Endodermal cell (in vitro differentiated cells): ENCODE measurements around the gene STYXL2. TPM values are rescaled to one million over a fixed set of nuclear protein-coding genes. Genes with fewer than 3 reads are reported as not detected.

Experiments used
- DNase-seq: peaks from one replicate; pipeline ENCODE4 v3.0.0-alpha.2; 2017
- H3K27ac ChIP-seq: 2 replicates; pipeline ENCODE4 v1.5.1; 2013; ENCODE audit warnings: mild to moderate bottlenecking, low read depth, low read length, moderate library complexity
- H3K27me3 ChIP-seq: 2 replicates; pipeline ENCODE4 v1.6.1; 2013; ENCODE audit warnings: mild to moderate bottlenecking, low read length, moderate library complexity; ENCODE audit not compliant: insufficient read depth, control insufficient read depth, poor library complexity, severe bottlenecking
- H3K36me3 ChIP-seq: 2 replicates; pipeline ENCODE4 v1.7.0; 2013; ENCODE audit warnings: mild to moderate bottlenecking, low read length, moderate library complexity; ENCODE audit not compliant: control insufficient read depth, insufficient read depth
- H3K4me1 ChIP-seq: one replicate; pipeline ENCODE4 v1.7.0; 2013; ENCODE audit warnings: low read length; ENCODE audit not compliant: control insufficient read depth, insufficient read depth
- H3K4me3 ChIP-seq: 2 replicates; pipeline ENCODE4 v1.5.1; 2013; ENCODE audit warnings: mild to moderate bottlenecking, low read length, moderate library complexity
- H3K9ac ChIP-seq: 2 replicates; pipeline ENCODE4 v1.6.1; 2013; ENCODE audit warnings: mild to moderate bottlenecking, low read length, moderate library complexity; ENCODE audit not compliant: poor library complexity, severe bottlenecking; ENCODE audit errors: extremely low read depth
- H3K9me3 ChIP-seq: 2 replicates; pipeline ENCODE4 v1.6.1; 2013; ENCODE audit warnings: mild to moderate bottlenecking, low read length, moderate library complexity; ENCODE audit not compliant: control insufficient read depth
- H3K27ac Mint-ChIP-seq: 2 replicates; pipeline ENCODE4 v1.8.0; 2020; ENCODE audit warnings: mixed read lengths
- H3K27me3 Mint-ChIP-seq: 2 replicates; pipeline ENCODE4 v1.8.0; 2021; ENCODE audit warnings: mild to moderate bottlenecking, mixed read lengths; ENCODE audit not compliant: insufficient read depth
- H3K36me3 Mint-ChIP-seq: 2 replicates; pipeline ENCODE4 v1.8.0; 2020; ENCODE audit warnings: low read depth, mixed read lengths
- H3K4me1 Mint-ChIP-seq: 2 replicates; pipeline ENCODE4 v1.8.0; 2020; ENCODE audit warnings: mixed read lengths
- H3K4me3 Mint-ChIP-seq: 2 replicates; pipeline ENCODE4 v1.8.0; 2020; ENCODE audit warnings: mild to moderate bottlenecking, moderate library complexity, mixed read lengths
- H3K9me3 Mint-ChIP-seq: 2 replicates; pipeline ENCODE4 v1.8.0; 2020; ENCODE audit warnings: mild to moderate bottlenecking, mixed read lengths
- CTCF ChIP-seq: fragments of 200-600 bp; sonication (generic); conservative IDR thresholded peaks from 2 replicates; pipeline ENCODE4 v1.5.0; 2021; ENCODE audit warnings: antibody characterized with exemption, mild to moderate bottlenecking
- WGBS, 2 experiments: methylation state at CpG; one replicate each; pipeline versions ENCODE4 v1.1.5 to v1.1.7; 2013; ENCODE audit warnings: missing lambda C conversion rate in 2 of 2, mixed read lengths in 1 of 2; ENCODE audit not compliant: insufficient coverage in 1 of 2, insufficient read length in 1 of 2; 5-methylcytosine and 5-hydroxymethylcytosine counted together
- total RNA-seq, 2 donors: library from RNA; stranded (reverse); fragmentation: NEBNext Ultra II Directional in 1 of 2; extraction: Animal tissue kit (Norgen Biotek cat#: 25700) in 1 of 2; gene quantifications; 2 replicates in 1 of 2; 3 replicates in 1 of 2; pipeline ENCODE4 v1.2.1, GENCODE V29; 2021

Gene STYXL2
- total RNA-seq, 2 donors from 2014 or later = 0.99 to 5.2 TPM

- Mint-ChIP-seq H3K4me1 (peaks cover 40% of the 10 kb centered on the region), H3K4me3 (no peak overlapping the region), H3K9me3 (peaks cover 6% of the 10 kb centered on the region), H3K36me3 (no peaks in the 10 kb centered on the region), H3K27ac (no peak overlapping the region), H3K27me3 (peaks cover 3% of the 10 kb centered on the region)
- Histone ChIP-seq H3K4me3 (no peak overlapping the region), H3K9ac (no peak overlapping the region), H3K9me3 (peaks cover 11% of the 10 kb centered on the region), H3K36me3 (no peaks in the 10 kb centered on the region), H3K27ac (peak overlapping the region; percentile 91), H3K4me1 (peaks cover 2% of the 10 kb centered on the region), H3K27me3 (no peaks in the 10 kb centered on the region)
- no peak for TF ChIP-seq CTCF
- 94% methylated on average over 2 of the region's 2 CpGs; no CpG with 5 or more reads in 1 of the 2 experiments for WGBS, 2 experiments
- DNase-seq = no peak
These were observed 42.9 kb downstream of the STYXL2 start for GRCh38 chr1:167136806-167137205.

- TF ChIP-seq CTCF = no peak
- H3K4me1 ChIP-seq = peaks cover 2% of the 10 kb centered on the region
- DNase-seq = no peak
- no peaks in the 10 kb centered on the region for H3K36me3 Mint-ChIP-seq
- H3K9ac ChIP-seq = no peak overlapping the region
- peaks cover 11% of the 10 kb centered on the region for H3K9me3 ChIP-seq
- H3K4me1 Mint-ChIP-seq = peaks cover 38% of the 10 kb centered on the region
- no peak overlapping the region for H3K27ac Mint-ChIP-seq
- H3K4me3 Mint-ChIP-seq = no peak overlapping the region
- no peak overlapping the region for H3K4me3 ChIP-seq
- 61 to 84% methylated on average over 5 to 6 of the region's 6 CpGs for WGBS, 2 experiments
- H3K9me3 Mint-ChIP-seq = peaks cover 10% of the 10 kb centered on the region
- no peaks in the 10 kb centered on the region for H3K27me3 ChIP-seq
- peaks cover 3% of the 10 kb centered on the region for H3K27me3 Mint-ChIP-seq
- H3K27ac ChIP-seq = peak overlapping the region; percentile 91
- no peaks in the 10 kb centered on the region for H3K36me3 ChIP-seq
These were observed 43.5 kb downstream of the STYXL2 start for GRCh38 chr1:167137332-167137781.

- peaks cover 11% of the 10 kb centered on the region for H3K9me3 ChIP-seq
- TF ChIP-seq CTCF = no peak
- H3K27me3 ChIP-seq = no peaks in the 10 kb centered on the region
- peaks cover 14% of the 10 kb centered on the region for H3K9me3 Mint-ChIP-seq
- H3K4me3 ChIP-seq = no peak overlapping the region
- peaks cover 37% of the 10 kb centered on the region for H3K4me1 Mint-ChIP-seq
- H3K9ac ChIP-seq = no peak overlapping the region
- no peak overlapping the region for H3K4me3 Mint-ChIP-seq
- no peak overlapping the region for H3K27ac Mint-ChIP-seq
- peaks cover 2% of the 10 kb centered on the region for H3K4me1 ChIP-seq
- 59 to 84% methylated on average over 3 of the region's 3 CpGs for whole genome bisulfite sequencing, 2 experiments
- H3K36me3 ChIP-seq = no peaks in the 10 kb centered on the region
- no peak for DNase-seq
- H3K27me3 Mint-ChIP-seq = peaks cover 3% of the 10 kb centered on the region
- peak overlapping the region; percentile 91 for H3K27ac ChIP-seq
- no peaks in the 10 kb centered on the region for H3K36me3 Mint-ChIP-seq
These were observed 44.1 kb downstream of the STYXL2 start for GRCh38 chr1:167137793-167138510.
